K562 (cell line): ENCODE results near the gene PNMA8C. TPM values are rescaled to one million over a fixed set of nuclear protein-coding genes. Genes with fewer than 3 reads are reported as not detected.

Source experiments
- BCL6 ChIP-seq: fragments of 250-450 bp; sonication (Bioruptor Pico); IDR thresholded peaks from 2 replicates; pipeline ENCODE4 v1.4.0; 2020
- DNMT1 ChIP-seq: fragments of 450-650 bp; IDR thresholded peaks from 2 replicates; pipeline ENCODE4 v1.6.1; 2016; ENCODE audit warnings: antibody characterized with exemption, mild to moderate bottlenecking
- MBD2 ChIP-seq: sonication (generic); IDR thresholded peaks from 2 replicates; pipeline ENCODE4 v1.6.1; 2016; ENCODE audit warnings: low read depth, borderline replicate concordance
- POLR2AphosphoS2 ChIP-seq: IDR thresholded peaks from 2 replicates; pipeline ENCODE4 v1.6.1; 2012; ENCODE audit warnings: low read length, improper control_type of control experiment
- PURB ChIP-seq: sonication (generic); formaldehyde crosslinking; IDR thresholded peaks from 2 replicates; pipeline ENCODE4 v1.9.0; 2021; ENCODE audit warnings: low read depth, mild to moderate bottlenecking, missing genetic modification reagents
- RBM22 ChIP-seq: fragments of 200-400 bp; formaldehyde crosslinking; IDR thresholded peaks from 2 replicates; pipeline ENCODE4 v1.6.1; 2018; ENCODE audit warnings: low read length, low read depth; ENCODE audit not compliant: poor library complexity, severe bottlenecking
- SIRT6 ChIP-seq: IDR thresholded peaks from one replicate; pipeline ENCODE4 v1.6.1; 2012; ENCODE audit warnings: low read depth, mild to moderate bottlenecking, control low read depth, inconsistent platforms, low read length, moderate library complexity
- SOX6 ChIP-seq: fragments of 450-650 bp; IDR thresholded peaks from 2 replicates; pipeline ENCODE4 v1.6.1; 2014; ENCODE audit warnings: mild to moderate bottlenecking
- TEAD1 ChIP-seq, 2 experiments: fragments of 450-650 bp in 1 of 2; sonication (generic) in 1 of 2; formaldehyde crosslinking; IDR thresholded peaks; 2 replicates each; pipeline versions ENCODE4 v1.4.0 to v1.8.0; 2020 to 2022; ENCODE audit warnings: mild to moderate bottlenecking in 2 of 2, missing genetic modification reagents in 1 of 2
- TEAD4 ChIP-seq, 2 experiments: sonication (generic) in 1 of 2; formaldehyde crosslinking in 1 of 2; IDR thresholded peaks; 2 replicates each; pipeline versions ENCODE4 v1.6.1 to v1.8.0; 2012 to 2022; ENCODE audit warnings: borderline replicate concordance in 1 of 2, inconsistent platforms in 1 of 2, low read length in 1 of 2, mild to moderate bottlenecking in 1 of 2, missing genetic modification reagents in 1 of 2
- ZNF311 ChIP-seq: fragments of 250-450 bp; sonication (Bioruptor Pico); IDR thresholded peaks from 2 replicates; pipeline ENCODE4 v1.4.0; 2020; ENCODE audit warnings: mild to moderate bottlenecking, moderate library complexity
- polyA plus RNA-seq, 8 experiments: library from polyadenylated mRNA; depleted of rRNA in 4 of 8; stranded (reverse) in 5 of 8; unstranded in 3 of 8; fragments of >200 nt; fragmentation: Nextera tagmentation in 2 of 8; fragmentation: Illumina TruSeq in 1 of 8; extraction: Ambion mirVana in 2 of 8; extraction: Trizol in 1 of 8; gene quantifications; 2 replicates each; pipeline versions ENCODE4 v1.2.1 to v1.2.3, GENCODE V29; 2011 to 2014; ENCODE audit warnings: inconsistent platforms in 1 of 8, missing spikeins in 1 of 8
- total RNA-seq, 7 experiments: library from RNA; depleted of rRNA in 6 of 7; stranded (reverse); fragments of >200 nt in 6 of 7; fragmentation: Illumina TruSeq in 2 of 7; extraction: Trizol in 2 of 7; gene quantifications; 2 replicates each; pipeline versions ENCODE4 v1.2.1 to v1.2.3, GENCODE V29; 2011 to 2021; ENCODE audit warnings: low replicate concordance in 1 of 7
- TF ChIP-seq, protein P1 (sequence below): fragments of 250-450 bp; sonication (Bioruptor Pico); IDR thresholded peaks from 2 replicates; pipeline ENCODE4 v1.8.0; 2022; ENCODE audit warnings: moderate library complexity, mild to moderate bottlenecking, inconsistent platforms
- TF ChIP-seq, protein P2 (sequence below): sonication (generic); formaldehyde crosslinking; IDR thresholded peaks from 2 replicates; pipeline ENCODE4 v1.8.1; 2023; ENCODE audit warnings: mild to moderate bottlenecking, missing genetic modification reagents, moderate library complexity
- TF ChIP-seq, protein P3 (sequence below): fragments of 250-450 bp; sonication (Bioruptor Pico); IDR thresholded peaks from 2 replicates; pipeline ENCODE4 v1.5.0; 2020; ENCODE audit warnings: mild to moderate bottlenecking
- TF ChIP-seq, protein P4 (sequence below), 2 experiments: IDR thresholded peaks in 1 of 2; conservative IDR thresholded peaks in 1 of 2; 2 replicates each; pipeline ENCODE4 v1.6.1; 2016; ENCODE audit warnings: low read depth in 2 of 2, mild to moderate bottlenecking in 1 of 2, missing compliant biosample characterization in 1 of 2, missing genetic modification characterization in 1 of 2, moderate library complexity in 1 of 2
- TF ChIP-seq, protein P5 (sequence below): fragments of 250-450 bp; sonication (Bioruptor Pico); IDR thresholded peaks from 2 replicates; pipeline ENCODE4 v1.5.0; 2020; ENCODE audit warnings: mild to moderate bottlenecking, borderline replicate concordance
- TF ChIP-seq, protein P6 (sequence below): sonication (generic); formaldehyde crosslinking; IDR thresholded peaks from 2 replicates; pipeline ENCODE4 v1.8.1; 2022; ENCODE audit warnings: missing genetic modification reagents

The PNMA8C gene
- total and polyA plus RNA-seq, 9 of the 15 experiments (the other 6 are each of a cell fraction or from before 2014, with no cell fraction given), result 0.04 to 0.05 (median 0.05) TPM; not detected in 6

DNA sequence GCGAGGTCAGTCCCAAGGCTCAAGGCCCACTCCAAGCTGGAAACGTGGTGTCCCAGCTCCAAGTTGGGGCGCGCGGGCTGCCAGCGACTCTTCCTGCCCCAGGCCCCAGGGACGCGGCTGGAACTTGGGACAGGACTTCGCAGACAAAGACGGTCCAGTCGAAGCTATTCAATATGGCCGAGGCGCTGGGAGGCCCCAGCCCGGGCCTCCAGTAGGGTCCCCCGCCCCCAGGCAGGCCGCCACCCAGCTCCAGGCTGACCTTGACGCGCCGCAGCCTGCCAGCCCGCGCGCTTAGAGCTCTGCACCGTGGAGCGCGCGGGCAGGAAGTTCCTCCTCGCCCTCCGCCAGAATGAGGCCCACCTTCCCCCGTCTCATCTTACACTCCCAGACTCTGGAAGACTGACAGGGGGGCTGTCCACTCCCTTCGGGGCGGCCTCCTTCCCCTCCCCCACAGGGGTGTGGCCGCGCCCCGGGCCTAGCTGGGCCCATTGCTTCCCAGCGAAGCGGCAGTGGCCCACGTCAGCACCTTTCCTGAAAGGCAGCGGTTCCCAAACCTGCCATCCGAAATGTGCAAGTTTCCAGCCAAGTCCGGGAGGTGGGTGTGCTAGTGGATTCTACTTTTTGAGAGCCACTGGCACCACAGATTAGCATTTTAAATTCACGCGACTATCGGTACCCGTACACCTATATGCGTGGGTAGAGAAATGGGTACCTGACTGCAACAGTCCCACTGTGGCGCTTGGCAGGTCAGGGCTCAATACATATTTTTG is 15.3 kb downstream of the PNMA8C start, which contains the start of gene CCDC8 (continued):
- TF ChIP-seq ZNF311 (CRISPR knock-in tag) (no peak), SOX6 (no peak; the same call in 1 of the 2 replicates), TEAD1 (CRISPR knock-in tag; IDR thresholded peaks at IDR 0.05) (peak in 1 of 2 experiments; percentile 67; a peak in 1 of 4 replicates), DNMT1 (no peak), PURB (CRISPR knock-in tag) (no peak), TEAD4 (IDR thresholded peaks at IDR 0.05; ENCODE audit: low read length) (no peak; the same call in 1 of the 2 replicates), TEAD4 (CRISPR knock-in tag; IDR thresholded peaks at IDR 0.05; ENCODE audit: borderline replicate concordance) (no peak), POLR2AphosphoS2 (0 out of 2 replicates have a peak, but pooled peaks have one; percentile 22), SIRT6 (no peak), BCL6 (CRISPR knock-in tag) (no peak), RBM22 (no peak), MBD2 (peak; percentile 81)
- TF ChIP-seq, protein P1, sequence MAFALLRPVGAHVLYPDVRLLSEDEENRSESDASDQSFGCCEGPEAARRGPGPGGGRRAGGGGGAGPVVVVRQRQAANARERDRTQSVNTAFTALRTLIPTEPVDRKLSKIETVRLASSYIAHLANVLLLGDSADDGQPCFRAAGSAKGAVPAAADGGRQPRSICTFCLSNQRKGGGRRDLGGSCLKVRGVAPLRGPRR (CRISPR knock-in tag), result no peak
- TF ChIP-seq, protein P2, sequence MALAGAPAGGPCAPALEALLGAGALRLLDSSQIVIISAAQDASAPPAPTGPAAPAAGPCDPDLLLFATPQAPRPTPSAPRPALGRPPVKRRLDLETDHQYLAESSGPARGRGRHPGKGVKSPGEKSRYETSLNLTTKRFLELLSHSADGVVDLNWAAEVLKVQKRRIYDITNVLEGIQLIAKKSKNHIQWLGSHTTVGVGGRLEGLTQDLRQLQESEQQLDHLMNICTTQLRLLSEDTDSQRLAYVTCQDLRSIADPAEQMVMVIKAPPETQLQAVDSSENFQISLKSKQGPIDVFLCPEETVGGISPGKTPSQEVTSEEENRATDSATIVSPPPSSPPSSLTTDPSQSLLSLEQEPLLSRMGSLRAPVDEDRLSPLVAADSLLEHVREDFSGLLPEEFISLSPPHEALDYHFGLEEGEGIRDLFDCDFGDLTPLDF (CRISPR knock-in tag), result no peak
- TF ChIP-seq, protein P3, sequence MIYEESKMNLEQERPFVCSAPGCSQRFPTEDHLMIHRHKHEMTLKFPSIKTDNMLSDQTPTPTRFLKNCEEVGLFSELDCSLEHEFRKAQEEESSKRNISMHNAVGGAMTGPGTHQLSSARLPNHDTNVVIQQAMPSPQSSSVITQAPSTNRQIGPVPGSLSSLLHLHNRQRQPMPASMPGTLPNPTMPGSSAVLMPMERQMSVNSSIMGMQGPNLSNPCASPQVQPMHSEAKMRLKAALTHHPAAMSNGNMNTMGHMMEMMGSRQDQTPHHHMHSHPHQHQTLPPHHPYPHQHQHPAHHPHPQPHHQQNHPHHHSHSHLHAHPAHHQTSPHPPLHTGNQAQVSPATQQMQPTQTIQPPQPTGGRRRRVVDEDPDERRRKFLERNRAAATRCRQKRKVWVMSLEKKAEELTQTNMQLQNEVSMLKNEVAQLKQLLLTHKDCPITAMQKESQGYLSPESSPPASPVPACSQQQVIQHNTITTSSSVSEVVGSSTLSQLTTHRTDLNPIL (CRISPR knock-in tag), result no peak
- TF ChIP-seq, protein P4, sequence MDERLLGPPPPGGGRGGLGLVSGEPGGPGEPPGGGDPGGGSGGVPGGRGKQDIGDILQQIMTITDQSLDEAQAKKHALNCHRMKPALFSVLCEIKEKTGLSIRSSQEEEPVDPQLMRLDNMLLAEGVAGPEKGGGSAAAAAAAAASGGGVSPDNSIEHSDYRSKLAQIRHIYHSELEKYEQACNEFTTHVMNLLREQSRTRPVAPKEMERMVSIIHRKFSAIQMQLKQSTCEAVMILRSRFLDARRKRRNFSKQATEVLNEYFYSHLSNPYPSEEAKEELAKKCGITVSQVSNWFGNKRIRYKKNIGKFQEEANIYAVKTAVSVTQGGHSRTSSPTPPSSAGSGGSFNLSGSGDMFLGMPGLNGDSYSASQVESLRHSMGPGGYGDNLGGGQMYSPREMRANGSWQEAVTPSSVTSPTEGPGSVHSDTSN (CRISPR knock-in tag; IDR thresholded peaks at IDR 0.05; ENCODE audit: low read depth), result peak; percentile 93
- TF ChIP-seq, protein P4 (tag; conservative IDR thresholded peaks at IDR 0.05; ENCODE audit: low read depth), result peak; percentile 98
- TF ChIP-seq, protein P5, sequence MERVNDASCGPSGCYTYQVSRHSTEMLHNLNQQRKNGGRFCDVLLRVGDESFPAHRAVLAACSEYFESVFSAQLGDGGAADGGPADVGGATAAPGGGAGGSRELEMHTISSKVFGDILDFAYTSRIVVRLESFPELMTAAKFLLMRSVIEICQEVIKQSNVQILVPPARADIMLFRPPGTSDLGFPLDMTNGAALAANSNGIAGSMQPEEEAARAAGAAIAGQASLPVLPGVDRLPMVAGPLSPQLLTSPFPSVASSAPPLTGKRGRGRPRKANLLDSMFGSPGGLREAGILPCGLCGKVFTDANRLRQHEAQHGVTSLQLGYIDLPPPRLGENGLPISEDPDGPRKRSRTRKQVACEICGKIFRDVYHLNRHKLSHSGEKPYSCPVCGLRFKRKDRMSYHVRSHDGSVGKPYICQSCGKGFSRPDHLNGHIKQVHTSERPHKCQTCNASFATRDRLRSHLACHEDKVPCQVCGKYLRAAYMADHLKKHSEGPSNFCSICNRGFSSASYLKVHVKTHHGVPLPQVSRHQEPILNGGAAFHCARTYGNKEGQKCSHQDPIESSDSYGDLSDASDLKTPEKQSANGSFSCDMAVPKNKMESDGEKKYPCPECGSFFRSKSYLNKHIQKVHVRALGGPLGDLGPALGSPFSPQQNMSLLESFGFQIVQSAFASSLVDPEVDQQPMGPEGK, result no peak
- TF ChIP-seq, protein P6, sequence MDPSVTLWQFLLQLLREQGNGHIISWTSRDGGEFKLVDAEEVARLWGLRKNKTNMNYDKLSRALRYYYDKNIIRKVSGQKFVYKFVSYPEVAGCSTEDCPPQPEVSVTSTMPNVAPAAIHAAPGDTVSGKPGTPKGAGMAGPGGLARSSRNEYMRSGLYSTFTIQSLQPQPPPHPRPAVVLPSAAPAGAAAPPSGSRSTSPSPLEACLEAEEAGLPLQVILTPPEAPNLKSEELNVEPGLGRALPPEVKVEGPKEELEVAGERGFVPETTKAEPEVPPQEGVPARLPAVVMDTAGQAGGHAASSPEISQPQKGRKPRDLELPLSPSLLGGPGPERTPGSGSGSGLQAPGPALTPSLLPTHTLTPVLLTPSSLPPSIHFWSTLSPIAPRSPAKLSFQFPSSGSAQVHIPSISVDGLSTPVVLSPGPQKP (CRISPR knock-in tag), result no peak
